Measurements from ENCODE around the gene TNFSF13B.

The TNFSF13B gene

GRCh38 chr13:108352599-108352998 lies 83.1 kb downstream of the TNFSF13B start:
- DNase-seq: no peak

GRCh38 chr13:108357228-108357627 lies 87.7 kb downstream of the TNFSF13B start:
- no peak for DNase-seq
